RKO (cell line): ENCODE data around the gene TRMT10B.
"Not testable (repeated sequence)": the region's sequence is repeated elsewhere in the genome, so short reads cannot be mapped to it uniquely, and the experiment has no call there.

ENCODE experiments used
- DNase-seq: peaks from one replicate; pipeline ENCODE4 v3.0.0-alpha.2; 2016; ENCODE audit warnings: low spot score

TRMT10B gene

GRCh38 chr9:37801287-37801850 is 47.8 kb downstream of the TRMT10B start:
- peak; percentile 45 for DNase-seq

DNA sequence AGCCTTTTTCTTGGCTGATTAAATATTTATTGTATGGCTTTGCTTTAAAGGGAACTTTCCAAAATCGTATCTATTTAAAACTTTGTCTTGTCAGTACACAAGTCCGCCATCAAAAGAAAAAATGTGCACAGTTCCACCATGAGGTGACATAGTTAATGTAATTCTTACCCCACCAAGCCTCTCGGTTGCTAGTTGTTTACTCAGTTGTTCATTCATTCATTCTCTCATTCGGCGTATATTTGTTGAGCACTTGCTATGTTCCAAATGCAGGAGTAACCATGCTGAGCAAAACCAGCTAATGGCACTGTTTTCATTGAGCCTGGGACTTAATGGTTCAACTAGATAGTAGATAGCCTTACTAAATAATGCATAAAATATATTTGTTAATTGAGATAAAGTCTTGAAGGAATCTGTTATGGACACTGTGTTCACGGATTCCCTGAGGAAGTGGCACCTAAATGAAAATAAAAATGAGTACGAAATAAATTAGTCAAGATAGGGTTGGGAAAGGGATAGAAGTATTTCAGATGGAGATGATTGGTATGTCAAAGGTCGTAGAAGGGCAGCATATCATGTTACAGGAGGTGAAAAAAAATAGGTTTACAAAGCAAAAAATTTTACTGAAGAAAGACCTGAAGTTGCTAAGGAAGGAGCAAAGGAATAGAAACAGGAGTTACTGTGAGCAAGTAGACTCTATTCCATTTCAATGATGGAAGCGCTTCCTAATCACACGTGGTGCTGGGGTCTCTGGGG is 48.5 kb downstream of the TRMT10B start:
- peak; percentile 37 for DNase-seq

DNA sequence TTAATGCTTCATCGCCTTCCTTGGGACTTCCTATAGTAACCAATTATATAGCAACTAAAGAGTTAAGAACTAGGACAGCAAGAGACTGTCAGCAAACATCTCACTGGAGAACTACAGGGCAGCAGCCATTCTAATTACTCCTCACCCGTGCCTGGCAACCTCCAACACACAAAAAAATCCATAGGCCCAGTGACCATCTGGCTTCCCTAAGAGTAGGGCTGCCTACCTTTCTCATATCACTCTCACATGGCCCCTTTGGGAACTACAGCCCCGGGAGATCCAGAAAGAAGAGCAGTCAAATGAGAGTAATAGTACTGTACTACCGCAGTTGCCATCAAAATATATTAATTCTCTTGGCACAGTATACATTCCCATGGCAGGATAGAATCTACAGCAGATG is 52.7 kb downstream of the TRMT10B start:
- no peak for DNase-seq

DNA sequence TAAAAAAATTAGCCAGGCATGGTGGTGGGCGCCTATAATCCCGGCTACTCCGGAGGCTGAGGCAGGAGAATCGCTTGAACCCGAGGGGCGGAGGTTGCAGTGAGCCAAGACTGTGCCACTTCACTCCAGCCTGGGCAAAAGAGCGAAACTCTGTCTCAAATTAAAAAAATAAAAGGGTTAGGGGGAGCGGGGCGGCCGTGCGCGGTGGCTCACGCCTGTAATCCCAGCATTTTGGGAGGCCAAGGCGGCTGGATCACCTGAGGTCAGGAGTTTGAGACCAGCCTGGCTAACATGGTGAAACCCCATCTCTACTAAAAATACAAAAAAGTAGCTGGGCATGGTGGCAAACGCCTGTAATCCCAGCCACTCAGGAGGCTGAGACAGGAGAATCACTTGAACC is 56.1 kb downstream of the TRMT10B start:
- not testable (repeated sequence) for DNase-seq

GRCh38 chr9:37811906-37812476 is 58.4 kb downstream of the TRMT10B start:
- DNase-seq = no peak

DNA sequence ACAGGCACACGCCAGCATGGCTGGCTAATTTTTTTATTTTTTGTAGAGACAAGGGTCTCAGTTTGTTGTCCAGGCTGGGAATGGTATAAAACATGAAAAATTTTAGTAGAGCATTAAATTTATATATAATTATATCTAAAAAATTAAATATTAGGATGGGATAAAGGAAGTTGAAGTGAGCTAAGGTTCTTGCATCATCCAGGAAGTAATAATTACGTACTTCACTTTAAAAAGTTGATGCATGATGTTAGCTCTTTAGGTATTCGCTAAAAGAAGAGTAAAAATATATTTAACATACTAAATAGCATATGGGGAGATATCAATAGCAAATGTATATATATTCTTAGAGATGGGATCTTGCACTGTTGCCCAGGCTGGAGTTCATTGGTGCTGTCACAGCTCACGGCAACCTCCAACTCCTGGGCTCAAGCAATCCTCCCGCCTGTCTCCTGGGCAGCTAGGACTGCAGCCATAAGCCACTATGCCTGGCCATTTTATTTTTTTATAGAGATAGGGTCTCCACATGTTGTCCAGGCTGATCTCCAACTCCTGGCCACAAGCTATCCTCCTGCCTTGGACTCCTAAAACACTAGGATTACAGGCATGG is 59.3 kb downstream of the TRMT10B start:
- no peak for DNase-seq

DNA sequence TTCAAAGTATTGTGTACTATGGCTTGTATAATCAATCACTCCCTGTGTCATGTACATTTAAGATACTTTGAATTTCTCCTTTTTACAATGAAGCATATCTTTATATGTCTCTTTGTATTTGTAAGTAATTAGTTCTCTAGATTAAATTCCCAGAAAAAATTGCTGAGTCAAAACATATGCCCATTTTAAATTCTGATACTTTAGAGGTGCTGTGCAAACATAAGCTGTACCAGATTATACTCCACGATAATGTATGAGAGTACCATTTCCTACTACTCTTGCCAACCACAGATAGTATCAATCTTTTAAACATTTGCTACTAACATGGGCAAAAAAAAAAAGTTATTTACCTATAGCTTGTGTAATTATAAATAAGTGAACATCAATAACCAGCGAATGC is 65.2 kb downstream of the TRMT10B start:
- DNase-seq = no peak

GRCh38 chr9:37820142-37820541 is 66.5 kb downstream of the TRMT10B start:
- no peak for DNase-seq

GRCh38 chr9:37825174-37825573 is 71.6 kb downstream of the TRMT10B start:
- DNase-seq = not testable (repeated sequence)

DNA sequence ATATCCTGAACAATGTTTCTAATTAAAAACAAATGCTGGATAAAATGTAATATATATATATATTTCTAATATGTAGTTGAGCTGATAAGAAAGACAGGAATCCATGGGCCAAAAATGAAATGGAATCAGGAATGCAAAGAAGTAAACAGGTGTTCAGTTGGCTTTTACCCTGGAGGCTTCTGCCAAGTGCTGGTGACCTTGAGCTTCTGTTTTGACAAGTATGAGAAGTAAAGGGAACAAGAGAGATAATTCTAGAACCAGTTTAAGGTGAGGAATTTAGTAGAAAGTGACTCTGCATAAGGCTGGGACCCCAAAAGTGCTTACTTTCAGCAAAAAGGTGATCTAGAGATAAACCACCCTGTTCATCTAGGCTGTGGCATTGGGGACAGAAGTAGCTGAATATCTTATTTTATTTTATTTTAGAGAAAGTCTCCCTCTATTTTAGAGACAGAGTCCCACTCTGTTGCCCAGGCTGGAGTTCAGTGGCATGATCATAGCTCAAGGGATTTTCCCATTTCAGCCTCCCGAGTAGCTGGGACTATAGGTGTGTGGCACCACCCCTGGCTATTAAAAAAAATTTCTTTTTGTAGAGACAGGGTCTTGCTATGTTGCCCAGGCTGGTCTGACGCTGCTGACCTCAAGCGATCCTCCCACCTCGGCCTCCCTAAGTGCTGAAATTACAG is 74.0 kb downstream of the TRMT10B start:
- no peak for DNase-seq
